NCI-H345 treated with DMSO at 0.1 percent for 48 hours (cell line): Measurements from ENCODE around the gene EML2.
"Not testable (repeated sequence)": the region's sequence is repeated elsewhere in the genome, so short reads cannot be mapped to it uniquely, and the experiment has no call there.

Experiments used
- DNase-seq: peaks from one replicate; lab custom pipeline; 2025; ENCODE audit not compliant: unreplicated experiment; lab: John Stamatoyannopoulos, UW

Gene EML2

GRCh38 chr19:45638930-45639729, at the start of gene EML2:
EML2 (minus strand) TSS chr19:45639397; CDS start chr19:45639376, 21 bp downstream.
- DNase-seq, result no peak

DNA sequence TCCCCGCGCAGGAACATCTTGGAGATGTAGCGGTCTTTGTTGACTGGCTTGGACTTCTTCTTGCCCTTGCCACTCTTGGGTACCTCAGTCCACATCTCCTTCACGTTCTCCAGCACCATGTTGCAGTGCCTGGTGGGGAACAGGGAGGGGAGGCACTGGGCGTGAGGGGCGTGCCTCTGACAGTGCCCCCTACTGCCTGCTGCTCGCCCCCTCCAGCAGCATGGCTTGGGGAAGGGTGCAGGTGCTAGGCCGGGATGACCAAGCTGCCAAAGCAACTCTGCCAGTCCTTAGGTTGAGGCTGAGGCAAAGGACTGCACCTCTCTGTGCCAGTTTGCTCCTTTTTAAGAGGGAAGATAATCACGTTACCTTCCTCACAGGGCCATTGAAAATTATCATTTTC, 48.4 kb upstream of the EML2 start:
- DNase-seq, result no peak

GRCh38 chr19:45685045-45685444, 45.8 kb upstream of the EML2 start:
- not testable (repeated sequence) for DNase-seq

- DNase-seq, result no peak
Observed at GRCh38 chr19:45682908-45683307, 43.7 kb upstream of the EML2 start.

GRCh38 chr19:45682117-45682516, 42.9 kb upstream of the EML2 start:
- DNase-seq, result no peak

GRCh38 chr19:45681391-45682015, 42.3 kb upstream of the EML2 start:
- peak; percentile 42 for DNase-seq

DNA sequence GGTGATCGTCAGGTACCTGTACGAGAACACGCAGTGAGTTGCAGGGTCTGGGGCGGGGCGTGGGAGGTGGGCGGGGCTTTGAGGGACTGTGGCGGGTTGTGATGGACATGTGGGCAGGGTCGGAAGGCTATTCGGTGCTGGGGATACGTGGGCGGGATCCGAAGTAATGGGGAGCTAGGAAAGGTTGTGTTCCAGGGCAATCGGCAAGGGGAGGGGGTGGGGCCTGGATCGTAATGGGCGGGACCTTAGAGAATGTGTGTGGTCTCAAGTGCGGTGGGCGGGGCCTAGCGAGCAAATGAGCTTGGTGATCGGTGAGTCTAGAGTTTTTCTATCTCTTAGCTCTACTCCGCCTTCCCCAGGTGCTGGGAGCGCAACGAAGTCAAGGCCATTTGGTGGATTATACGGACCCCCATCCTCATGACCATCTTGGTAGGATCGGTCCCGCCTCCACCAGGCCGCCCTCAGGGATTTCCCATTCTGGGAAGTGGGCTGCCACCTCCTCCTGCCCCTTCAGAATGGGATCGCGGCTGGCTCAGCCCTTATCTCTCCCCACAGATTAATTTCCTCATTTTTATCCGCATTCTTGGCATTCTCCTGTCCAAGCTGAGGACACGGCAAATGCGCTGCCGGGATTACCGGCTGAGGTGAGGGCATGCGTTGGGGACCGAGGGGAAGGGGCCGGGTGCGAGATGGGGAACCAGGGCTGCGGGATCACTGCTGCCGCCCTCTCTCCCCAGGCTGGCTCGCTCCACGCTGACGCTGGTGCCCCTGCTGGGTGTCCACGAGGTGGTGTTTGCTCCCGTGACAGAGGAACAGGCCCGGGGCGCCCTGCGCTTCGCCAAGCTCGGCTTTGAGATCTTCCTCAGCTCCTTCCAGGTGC, 38.4 kb upstream of the EML2 start:
- DNase-seq, result no peak

- no peak for DNase-seq
Observed at GRCh38 chr19:45676851-45677263, 37.7 kb upstream of the EML2 start.

DNA sequence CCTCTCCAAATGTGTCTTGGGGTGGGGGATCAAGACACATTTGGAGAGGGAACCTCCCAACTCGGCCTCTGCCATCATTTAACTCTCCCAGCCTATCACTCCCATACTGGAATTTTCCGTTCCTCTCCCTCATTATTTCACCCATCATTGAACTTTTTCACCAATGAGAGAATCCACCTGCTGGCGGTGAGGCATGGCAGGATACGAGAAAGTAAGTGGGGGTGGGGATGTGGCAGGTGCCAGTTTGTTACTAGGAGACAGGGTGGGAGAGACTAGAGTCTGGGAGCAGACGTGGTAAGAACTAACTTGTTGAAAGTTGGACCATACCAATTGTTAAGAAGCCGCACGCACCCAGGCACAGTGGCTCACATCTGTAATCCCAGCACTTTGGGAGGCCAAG, 35.7 kb upstream of the EML2 start:
- DNase-seq, result peak; percentile 0

DNA sequence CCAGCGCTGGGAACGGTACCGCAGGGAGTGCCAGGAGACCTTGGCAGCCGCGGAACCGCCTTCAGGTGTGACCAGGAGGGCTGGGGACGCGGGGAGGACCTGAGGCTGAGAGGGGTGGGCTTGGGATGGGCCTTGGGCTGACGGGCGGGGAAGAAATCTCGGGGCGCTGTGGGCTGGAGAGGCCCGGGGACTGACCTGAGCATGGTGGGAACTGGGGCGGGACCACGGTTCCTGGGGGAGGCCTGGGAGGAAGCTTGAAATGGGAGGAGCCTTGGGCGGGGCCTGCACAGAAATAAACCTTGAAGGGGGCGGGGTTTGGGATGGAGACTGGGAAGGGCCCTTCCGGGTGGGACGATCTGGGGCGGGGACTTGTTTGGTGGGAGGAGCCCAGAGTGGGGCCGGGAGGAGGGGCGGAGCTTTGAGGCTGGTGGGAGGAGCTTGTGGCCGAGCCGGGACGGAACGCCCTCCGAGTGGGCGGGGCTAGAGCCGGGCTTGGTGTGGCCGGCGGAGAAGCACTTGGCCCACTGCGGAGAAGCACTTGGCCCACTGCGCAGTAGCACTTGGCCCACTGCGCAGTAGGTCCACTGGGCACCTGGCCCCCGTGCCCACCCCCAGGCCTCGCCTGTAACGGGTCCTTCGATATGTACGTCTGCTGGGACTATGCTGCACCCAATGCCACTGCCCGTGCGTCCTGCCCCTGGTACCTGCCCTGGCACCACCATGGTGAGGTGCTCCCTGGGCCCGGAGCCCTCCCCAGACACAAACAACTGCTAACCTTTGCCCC, 31.7 kb upstream of the EML2 start:
- peak; percentile 40 for DNase-seq

- no peak for DNase-seq
Observed at GRCh38 chr19:45668342-45668871, 29.2 kb upstream of the EML2 start.

DNA sequence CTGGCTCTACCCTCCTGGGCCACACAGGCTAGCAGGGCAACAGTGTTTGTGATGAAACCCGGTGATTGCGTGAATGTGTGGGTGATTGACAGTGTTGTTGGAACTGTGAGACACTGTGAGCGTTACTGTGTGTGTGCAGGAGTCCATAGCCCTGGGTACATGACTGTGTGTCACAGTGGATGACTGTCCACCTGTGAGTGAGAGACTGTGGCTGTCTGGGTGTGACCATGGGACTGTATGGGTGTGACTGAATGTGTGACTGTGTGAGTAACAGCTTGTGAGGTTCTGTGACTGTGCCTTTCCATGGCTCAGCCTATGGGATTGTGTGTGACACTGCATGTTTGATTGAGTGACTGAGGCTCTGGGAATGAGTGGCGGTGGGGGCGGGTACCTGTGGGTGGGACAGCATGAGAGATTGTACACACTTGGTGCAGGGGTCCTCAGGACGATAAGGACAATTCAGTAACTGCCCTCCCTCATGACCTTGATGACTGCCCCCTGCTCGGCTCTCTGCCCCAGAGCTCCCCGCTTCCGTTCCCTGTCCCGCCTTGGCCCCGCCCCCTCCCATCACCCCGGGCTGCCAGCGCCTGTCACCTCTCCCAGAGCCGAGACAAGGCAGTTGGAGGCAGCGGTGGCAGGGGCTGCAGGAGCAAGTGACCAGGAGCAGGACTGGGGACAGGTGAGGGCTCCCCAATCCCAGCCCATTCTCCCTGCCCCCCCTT, 28.6 kb upstream of the EML2 start, which contains the start of gene GIPR:
Gene GIPR, plus strand, starts transcription at position 602 of the 722 bp plus-strand sequence. CDS start 1,300 bp downstream, outside the sequence.
- DNase-seq, result no peak

DNA sequence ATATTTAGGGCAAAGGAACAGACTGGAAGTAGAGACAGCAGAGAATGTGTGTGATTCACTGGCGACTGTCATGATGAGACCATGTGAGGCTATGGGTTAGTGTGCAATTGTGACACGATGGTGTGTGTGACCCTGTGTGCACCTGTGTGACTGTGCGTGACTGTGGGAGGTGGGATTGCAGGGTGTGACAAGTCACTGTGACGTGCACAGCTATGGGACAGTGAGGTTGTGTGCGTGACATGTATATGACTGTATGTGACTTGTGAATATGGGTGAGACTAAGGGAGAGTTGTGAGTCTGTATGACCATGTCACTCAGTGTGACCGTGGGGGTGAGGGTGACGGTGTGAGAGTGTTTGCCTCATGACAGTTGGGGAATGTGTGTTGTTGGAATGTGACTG, 25.4 kb upstream of the EML2 start:
- no peak for DNase-seq

- no peak for DNase-seq
Observed at GRCh38 chr19:45663800-45664199, 24.6 kb upstream of the EML2 start.

- DNase-seq, result no peak
Observed at GRCh38 chr19:45660636-45661035, 21.4 kb upstream of the EML2 start.

DNA sequence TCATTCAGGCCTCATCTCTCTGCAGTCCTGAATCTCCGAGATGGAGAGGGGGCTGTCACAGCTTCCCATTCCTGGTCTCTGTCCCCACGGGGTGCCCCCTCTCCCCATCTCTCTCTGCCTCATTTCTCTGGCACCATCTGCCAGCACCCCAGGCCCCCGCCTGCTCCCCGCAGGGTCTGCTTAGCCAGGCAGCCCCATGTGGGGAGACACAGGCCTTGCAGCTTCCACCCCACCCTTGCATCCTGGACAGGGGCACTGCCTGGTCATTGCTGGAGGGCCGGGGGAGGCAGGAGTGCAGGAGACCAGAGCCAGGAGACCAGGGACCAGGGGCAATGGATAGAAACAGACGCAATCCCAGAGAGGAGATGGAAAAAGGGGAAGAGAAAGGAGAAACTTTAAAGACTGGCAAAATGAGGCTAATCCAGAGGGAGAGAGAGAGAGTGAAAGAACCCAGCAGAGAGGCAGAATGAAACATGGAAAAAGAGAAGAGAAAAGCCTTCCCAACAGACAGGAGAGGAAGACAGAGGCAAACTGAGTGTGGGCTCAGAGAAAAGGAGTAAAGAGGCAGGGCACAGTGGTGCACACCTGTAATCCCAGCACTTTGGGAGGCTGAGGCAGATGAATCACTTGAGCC, 20.0 kb upstream of the EML2 start:
- DNase-seq, result no peak

- no peak for DNase-seq
Observed at GRCh38 chr19:45657520-45658167, 18.4 kb upstream of the EML2 start.

- no peak for DNase-seq
Observed at GRCh38 chr19:45655073-45655472, 15.9 kb upstream of the EML2 start.

- no peak for DNase-seq
Observed at GRCh38 chr19:45653634-45654033, 14.4 kb upstream of the EML2 start.
